GM21529 (cell line): Measurements from ENCODE around the gene NHLH2.

ENCODE experiments used
- ATAC-seq: cut with Tn5 transposase; IDR thresholded peaks from one replicate; pipeline ENCODE4 v1.9.1; 2021; ENCODE audit not compliant: unreplicated experiment

The NHLH2 gene

DNA sequence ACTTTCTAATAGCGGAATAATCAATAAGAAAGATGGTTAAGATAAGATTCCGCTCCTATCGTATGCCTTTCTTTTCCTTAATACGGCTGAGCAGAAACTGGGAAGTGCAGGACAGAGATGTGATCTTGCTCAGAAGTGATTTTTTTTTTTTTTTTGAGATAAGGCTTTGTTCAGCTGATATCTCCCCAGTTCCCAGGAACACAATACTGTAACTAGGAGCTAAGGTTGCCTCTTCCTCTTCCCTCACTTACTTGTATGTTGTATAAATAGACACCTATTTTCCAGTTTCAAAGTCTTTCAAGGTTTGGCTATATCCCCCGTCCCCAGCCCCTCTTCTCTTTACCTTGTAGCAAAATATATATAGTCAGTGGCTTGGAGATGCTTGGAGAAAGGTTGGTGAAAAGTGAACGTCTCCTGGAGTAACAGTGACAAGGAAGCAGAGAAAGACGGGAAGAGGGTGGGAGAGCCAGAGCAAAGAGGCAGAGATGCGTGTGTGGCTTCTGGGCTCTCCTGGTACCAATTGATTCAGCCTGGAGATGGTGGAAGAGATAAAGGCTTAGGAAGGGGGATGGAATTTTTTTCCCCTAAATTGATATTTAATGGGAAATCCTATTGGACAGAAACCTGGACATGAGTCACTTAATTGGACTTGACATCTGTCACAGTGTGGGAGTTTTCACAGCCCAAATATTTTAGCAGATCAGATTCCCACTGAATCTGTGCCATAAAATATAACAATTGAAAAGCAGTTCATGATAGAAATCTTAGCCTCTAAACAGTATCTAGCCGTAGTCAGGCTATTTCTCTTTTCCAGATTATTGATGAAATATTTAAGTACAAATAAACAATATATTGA is at the start of gene NHLH2:
TSS of gene NHLH2 (minus strand) at position 522 of the 856 bp plus-strand sequence. CDS start 2,754 bp downstream, outside the sequence.
- no peak for ATAC-seq

DNA sequence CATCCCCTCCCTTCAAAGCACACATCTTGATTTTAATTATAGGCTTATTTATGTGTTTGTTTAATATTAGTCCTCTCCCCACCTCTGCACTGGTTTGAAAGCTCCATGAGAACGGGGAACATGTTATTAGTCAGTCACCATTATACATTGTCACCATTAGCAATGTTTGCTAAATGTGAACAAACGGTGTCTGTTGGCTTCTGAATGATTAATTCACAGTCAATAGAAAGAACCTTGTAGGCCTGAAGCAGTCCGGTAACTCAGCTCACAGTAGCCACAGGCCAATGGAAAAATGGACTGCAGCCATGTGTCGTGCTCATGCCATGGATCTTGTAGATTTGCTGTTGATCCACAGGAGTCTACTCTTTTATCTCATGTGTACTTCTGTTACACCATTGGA is 49.7 kb upstream of the NHLH2 start:
- no peak for ATAC-seq

DNA sequence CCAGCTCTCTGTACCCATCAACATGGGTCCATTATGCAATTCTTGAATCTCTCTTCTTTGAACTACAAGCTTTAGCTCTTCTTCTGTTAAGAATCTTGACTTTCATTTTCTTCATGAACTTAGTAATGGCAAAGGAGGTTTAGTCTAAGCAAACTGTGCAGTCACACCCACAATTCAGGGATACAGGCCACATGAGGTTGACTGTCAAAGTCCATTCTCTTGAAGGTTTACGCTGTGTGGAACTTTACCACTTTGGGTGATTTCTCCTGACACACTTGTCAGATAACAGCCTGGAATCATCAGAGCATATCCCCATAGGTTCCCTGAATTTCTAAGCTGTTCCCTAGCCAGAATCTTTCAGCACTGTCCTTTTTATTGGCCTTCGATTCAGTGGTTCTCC is 48.0 kb upstream of the NHLH2 start:
- ATAC-seq, result no peak

DNA sequence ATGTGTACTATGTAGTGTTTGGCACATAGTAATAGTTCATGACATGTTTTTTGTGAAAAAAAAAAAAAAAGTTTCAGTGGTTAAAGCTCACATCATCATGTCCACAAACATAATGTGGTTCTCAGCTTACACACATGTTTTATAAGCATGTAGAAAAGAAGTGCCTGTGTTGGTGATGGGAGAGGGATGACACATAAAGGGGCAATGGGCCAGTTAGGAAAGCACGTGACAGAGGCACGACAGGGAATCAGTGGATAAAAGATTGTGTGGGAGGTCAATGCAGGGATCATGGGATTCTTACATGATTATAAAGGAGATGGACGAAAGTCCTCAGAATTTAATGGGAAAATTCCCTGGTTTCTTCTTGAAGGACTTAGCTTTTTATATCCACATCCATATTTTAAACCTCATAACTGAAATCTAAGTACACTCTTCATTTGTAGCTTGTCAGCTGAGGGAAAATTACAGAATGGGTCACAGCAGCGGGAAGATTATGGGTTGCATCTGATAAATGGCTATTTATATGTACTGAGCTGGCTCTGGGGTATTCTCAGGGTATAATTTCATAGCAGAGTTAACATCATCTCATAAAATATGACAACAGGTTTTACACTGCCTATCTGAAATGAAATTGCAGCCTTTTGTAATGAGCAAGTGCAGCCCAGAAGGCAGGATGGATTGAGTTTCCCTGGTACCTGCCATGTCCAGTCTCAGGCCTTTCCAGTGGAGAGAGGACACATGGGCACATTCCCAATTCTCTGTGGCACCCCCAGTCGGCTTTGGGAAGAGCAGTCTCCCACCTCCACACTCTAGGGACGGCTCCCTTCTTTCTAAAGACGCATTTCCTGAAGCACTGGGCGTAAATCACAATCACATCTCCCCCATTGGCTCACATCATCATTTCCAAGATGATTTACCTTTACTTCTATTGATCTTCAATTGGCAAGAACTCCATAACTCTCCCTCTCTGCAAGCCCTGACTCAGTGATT is 42.3 kb upstream of the NHLH2 start:
- ATAC-seq, result no peak

DNA sequence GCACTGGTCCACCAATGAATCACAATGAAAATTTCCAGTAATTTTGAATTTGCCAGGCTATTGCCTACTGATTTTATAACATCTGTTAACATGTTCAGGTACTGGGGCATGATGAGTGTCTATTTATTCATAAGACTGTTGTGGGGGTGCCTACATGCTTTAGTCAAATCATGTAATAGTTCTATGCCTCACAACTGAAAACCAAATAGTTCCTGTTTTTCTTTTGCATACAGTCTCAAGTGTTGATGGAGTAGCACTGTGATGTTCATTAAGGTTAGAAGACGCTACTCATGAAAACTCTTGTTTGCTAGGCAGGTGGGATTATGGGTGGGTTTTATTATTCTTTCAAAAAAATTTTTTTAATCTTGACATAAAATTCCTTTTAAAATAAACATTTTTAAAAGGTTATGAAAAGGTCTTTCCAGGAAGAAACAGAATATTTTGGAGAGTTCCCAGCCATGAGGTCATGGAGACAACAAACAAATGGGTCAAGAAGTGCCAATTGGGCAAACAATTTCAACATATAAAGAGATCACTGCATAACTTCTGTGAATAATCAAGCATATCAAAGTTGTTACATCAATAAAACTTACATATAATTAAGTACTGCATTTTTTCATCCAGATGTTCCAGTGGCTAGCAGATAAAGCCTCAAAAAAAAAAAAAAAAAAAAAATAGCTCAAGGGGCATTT is 40.2 kb upstream of the NHLH2 start:
- no peak for ATAC-seq

DNA sequence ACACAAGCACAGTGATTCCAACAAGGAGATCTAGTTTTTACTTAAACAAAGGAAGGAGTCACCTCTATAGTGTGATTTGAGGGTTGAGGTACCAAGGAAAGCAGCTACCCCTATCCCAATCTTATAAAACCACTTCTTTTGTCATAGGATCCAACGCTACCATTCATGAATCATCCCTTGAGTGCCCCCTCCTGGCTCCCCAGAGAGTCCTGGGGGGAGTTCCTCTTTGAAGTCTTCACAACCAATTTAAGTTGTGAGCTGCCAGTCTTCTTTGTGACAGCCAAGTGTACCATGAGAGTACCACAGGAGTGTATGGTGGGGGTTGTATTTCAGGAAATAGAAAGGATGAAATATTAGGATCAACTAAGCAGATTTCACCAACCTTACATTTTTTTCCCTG is 39.1 kb upstream of the NHLH2 start:
- ATAC-seq, result no peak

DNA sequence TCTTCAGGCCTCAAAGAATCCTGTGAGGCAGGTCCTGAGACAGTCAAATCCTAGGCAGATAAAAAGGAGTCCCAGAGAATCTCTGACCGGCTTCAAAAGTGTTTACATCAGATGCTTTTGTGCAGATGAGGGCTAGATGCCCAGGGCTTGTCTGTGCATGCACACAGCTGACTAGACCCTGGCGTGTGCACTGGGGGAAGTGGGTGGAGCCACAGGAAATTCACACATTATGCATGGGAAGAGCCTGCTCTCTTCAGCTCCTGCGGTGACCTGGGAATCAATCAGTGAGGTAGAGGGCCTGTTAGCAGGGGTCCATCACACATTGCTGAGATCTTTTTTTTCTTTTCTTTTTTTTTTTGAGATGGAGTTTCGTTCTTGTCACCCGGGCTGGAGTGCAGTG is 36.6 kb upstream of the NHLH2 start:
- no peak for ATAC-seq

DNA sequence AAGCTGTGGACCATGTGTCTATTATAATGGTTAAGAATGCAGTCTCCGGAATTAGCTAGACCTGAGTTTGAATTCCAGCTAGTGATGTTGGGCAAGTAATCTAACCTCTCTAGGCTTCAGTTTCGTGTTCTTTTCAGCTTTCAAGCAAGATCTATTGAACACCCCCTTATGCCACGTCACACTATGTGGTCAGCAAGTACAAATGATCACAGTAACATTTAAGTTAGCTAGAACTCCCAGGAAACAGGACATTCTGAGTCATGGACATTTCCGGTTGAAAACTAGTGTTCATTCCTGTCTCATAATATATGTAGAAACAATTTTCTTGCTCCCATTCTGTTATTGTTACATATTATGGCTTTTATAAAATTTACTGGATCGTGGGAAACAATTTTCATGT is 34.0 kb upstream of the NHLH2 start:
- ATAC-seq, result no peak

DNA sequence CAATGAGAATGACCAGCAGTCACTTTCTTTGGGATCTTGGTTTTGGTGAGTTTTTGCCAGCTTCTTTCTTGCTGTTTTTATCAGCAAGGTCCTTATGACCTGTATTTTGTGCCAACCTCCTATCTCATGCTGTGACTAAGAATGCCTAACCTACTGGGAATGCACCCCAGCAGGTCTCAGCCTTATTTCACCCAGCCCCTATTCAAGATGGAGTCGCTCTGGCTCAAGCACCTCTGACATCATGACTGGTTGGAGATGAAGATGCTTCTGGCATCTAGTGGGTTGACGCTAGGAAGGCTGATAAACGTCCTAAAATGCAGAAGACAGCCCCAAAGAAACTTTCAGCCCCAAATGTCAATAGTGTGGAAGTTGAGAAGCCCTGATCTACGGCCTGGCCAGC is 33.6 kb upstream of the NHLH2 start:
- ATAC-seq, result no peak

DNA sequence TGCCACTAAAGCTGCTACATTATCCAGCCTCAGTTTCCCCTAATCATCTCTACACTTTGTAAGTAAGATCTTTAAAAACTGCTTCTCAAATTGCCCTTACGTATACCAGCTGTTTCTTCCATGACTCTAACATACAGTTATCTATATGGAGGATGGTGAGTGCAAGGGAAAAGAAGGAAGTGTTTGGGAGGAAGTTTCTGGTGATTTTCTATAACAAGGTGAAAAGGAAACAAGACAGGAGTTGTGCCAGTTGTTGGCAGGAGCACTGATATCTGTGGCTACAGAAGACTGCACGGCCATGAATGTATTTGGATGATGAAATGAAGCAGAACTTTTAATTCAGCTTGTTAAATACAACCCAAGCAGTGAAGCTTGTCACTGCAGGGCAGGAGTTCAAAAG is 32.3 kb upstream of the NHLH2 start:
- ATAC-seq, result no peak

DNA sequence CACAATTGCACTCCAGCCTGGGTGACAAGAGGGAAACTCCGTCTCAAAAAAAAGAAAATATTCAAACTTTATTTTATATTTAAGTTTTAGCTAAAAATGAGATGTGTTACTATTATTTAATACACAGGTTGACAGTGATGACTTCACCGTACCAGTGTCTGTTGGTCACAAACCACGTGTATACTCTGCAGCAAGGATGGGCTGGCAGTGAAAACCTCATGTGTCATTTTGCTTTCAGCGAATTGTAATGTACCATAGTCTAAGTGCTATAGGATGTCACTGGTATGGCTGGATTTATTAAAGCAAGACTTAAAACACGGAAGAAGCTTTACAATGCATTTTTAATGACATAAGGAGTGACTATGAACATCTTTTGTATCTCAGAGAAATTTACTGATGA is 28.1 kb upstream of the NHLH2 start:
- ATAC-seq, result no peak

DNA sequence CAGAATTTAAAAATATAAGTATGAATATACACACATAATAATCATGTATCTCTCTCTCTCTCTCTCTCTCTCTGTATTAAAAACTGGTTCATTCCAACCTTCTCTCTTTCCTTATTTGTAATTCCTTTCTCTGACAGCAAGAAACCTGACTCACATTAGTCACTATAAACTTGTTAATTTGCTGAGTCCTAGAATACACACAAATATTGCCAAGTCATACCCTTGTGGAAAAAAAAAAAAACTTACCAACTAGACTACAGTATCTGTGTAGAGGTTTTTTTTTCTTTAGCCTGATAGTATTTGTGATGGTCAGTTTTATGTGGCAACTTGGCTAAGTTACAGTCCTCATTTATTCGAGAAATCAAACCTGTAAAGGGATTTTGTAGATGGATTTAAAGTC is 26.3 kb upstream of the NHLH2 start:
- no peak for ATAC-seq

DNA sequence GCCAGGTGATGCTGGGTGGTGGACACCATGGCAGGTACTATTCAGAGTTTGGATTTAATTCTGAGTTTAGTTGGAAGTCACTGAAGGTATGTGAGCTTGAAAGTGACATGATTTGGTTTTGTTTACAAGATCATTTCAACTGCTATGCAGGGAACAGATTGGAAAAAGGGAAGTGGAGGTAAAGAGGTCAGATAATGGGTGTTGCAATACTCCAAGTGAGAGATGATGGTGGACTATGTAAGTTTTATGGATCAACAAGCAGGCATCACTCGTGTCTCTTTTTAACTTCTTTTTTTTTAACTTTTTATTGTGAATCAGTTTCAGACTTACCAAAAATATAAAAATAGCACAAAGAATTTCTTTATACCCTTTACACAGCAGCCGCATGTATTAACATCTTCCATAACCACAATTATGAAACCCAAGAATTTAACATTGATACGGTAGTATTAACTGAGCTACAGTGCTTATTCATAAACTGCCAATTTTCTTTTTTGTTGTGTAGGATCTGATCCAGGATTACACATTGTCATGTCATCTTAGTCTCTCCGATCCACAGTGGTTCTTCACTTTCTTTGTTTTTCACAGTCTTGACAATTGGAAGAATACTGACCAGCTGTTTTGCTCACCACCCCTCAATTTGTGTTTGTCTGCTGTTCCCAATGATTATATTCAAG is 24.9 kb upstream of the NHLH2 start:
- ATAC-seq, result no peak

DNA sequence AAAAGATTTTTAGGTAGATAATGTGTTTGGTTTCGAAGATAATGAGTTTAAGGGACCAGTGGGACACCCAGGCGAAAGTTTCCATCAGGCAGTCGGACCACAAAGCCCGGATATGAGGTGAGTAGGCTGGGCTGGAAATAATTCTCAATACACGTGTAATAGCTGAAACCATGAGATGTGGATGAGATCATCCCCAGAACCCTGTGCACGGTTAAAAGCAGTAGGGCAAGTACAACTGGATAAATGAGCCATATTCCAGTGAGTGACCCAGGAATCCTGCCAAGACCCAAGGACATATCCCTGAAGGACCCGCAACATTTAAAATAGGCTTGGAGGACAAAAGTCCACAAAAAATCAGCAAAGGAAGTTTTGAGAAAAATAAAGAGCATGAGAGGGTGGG is 21.5 kb upstream of the NHLH2 start:
- no peak for ATAC-seq

DNA sequence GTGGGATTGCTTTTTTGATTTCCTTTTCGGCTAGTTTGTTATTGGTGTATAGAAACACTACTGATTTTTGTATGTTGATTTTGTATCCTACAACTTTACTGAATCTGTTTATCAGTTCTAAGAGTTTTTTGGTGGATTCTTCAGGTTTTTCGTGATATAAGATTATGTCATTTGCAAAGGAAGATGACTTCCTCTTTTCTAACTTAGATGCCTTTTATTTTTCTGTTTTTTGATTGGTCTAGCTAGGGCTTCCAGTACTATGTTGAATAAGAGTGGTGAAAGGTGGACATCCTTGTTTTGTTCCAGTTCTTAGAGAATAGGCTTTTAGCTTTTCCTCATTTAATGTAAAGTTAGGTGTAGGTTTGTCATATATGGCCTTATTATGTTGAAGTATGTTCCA is 13.1 kb upstream of the NHLH2 start:
- ATAC-seq, result no peak

DNA sequence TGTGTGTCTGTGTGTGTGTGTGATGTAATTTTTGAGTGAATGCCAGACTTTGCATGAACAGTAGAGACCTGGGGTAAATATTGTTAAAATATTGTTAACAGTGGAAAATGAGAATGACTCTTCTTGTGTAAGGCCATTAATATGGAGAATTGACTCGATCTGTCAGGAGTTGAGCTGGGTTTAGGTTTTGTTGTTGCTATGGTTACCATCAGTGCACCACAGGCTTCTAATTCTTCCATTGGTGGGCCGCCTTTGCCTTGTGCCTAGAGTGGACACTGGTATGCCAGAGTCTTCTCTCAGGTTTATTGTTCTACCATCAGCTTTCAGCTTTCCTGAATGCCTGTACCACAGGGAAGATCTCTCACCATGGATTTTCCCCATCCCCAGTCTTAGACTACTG is 10.0 kb upstream of the NHLH2 start:
- ATAC-seq, result no peak

DNA sequence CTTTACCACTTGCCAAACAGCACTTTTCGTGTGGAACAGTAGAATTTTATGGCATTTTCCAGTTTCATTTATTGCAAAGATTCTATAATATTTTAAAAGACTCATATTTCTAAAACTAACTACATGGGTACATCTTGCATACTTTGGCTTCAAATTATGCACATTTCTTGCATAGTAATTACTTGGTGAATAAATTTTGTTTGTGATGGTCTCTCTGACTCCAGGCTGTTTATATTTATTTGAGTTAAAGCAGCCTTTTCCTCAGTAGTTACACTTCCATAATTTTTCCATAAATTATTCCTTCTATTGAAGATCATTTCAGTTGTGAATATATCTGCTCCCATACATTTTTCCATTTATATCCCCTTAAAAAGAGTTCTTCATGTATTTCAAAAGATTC is 6.9 kb upstream of the NHLH2 start:
- ATAC-seq, result no peak

DNA sequence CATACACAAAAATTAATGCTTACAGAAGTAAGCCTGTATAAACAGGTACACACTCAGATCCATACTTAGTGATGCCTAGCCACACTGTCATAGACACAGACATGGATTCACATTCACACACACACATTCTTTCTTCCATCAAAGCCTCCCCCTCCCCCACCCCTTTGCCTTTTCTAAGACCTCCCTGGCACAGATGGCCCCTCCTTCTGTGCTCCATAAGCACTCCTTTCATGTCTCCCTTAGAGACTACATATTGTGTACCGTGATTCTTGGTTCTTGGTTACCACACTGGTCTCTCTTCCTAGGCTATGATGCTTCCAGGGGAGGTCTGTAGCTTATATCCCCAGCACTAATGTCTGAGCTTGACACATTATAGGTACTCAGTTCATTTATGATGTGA is 2.0 kb upstream of the NHLH2 start:
- no peak for ATAC-seq

DNA sequence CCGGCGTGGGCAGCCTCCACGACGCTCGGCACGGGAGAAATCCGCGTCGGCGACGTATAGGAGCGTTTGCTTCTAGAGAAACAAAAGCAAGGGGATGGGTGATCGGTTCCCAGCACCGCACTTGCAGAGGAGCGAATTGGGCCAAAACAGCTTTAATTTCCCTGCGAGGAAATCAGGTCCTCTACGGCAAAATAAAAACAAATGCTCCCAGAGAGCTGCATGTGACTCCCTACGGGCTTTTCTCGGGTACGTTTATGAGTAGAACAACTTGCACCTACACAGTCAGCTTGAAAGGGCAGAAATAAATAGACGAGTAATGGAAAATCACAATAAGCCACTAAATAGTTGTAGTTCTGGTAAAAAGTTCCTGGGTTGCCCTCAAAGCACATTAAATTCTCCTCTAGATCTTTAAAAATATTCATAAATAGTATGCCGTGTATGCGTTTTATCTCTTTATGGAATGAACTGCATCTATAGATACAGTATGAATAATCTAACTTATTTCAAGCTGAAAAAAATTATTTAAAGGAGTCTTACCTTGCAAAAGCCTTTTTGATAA is 1.2 kb downstream of the NHLH2 start:
- ATAC-seq, result no peak

DNA sequence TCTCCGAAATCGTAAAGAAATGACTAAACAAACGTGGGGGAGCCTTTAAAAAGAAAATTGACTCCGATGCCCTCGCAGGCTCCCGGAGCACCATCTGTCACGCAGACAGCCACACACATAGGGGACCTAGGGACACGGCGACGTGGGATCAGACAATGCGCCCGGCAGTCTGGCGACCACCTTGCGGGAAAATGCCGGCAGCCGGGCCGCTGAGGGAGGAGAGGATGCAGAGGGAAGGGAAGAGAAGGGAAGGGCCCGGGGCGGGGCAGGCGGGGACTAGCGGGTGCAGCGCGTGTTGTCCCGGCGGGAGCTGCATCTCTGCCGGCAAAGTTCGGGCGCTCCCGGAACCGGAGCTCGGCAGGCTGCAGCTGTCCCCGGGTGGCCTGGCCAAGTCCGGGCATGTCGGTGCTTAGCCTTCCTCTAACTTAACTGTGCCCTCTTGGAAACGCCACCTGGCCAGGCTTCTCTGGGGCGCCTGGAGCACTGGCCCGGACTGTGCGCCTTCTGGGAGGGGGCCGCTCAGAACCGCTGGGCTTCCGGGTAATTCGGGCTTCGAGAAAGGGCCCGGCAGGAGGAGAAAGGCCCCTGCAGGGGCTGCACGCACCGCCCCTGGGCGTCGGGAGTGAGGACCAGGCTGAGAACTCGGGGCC is 1.8 kb downstream of the NHLH2 start:
- ATAC-seq, result no peak
